ENCODE results near the gene CACNA1F.

Gene CACNA1F

DNA sequence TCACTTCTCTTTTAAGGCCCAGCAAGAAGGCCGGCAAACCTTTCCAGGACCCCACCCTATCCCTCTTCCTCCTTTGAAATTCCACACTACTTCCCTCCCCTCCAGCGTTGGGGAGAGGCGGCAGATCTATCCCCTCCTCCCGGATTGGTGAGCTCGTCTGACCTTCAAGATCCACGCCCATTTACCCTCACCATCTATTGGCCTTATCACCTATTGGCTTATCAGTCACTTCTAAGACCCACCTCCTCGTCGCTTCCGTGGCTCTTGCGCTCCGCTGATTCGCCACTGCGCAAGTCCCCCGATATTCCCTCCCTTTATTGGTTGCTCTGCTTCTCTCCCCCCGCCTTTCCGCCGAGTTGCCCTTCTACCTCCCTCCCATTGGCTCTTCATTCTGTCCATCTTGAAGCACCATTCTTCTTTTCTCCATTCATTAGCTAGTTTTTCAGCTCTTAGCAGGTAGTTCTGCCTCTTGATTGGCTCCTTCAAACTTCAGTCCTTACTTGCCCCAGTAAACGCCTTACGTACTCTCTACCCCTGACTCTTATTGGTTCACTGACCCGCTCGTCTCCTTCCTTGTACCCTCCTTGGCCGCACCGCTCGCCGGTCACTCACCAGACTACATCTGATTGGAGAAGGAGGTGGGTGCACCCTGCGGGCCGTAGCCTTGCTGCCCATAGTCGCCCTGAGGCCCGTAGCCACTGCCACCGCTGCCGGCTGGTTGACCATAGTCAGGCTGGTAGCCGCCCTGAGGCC is 42.1 kb downstream of the CACNA1F start:
- H3K36me3 Mint-ChIP-seq = peaks cover 0 to 2% of the 10 kb centered on the region in 2 donors
- H3K27ac Mint-ChIP-seq = peak overlapping the region; percentile 95
- ATAC-seq (replicated peaks) = peak; percentile 90 to 91
- peak overlapping the region; percentile 92 to 95 for H3K4me3 Mint-ChIP-seq
- DNase-seq = peak; percentile 88
- no peaks in the 10 kb centered on the region for H3K27me3 Mint-ChIP-seq
- no peaks in the 10 kb centered on the region for H3K9me3 Mint-ChIP-seq
- peaks cover 12 to 22% of the 10 kb centered on the region in 2 donors for H3K4me1 Mint-ChIP-seq

GRCh38 chrX:49189606-49190005 is 43.5 kb downstream of the CACNA1F start:
- peak overlapping the region; percentile 92 to 95 for H3K4me3 Mint-ChIP-seq
- H3K4me1 Mint-ChIP-seq = peaks cover 15 to 22% of the 10 kb centered on the region in 2 donors
- peak overlapping the region; percentile 38 for H3K27ac Mint-ChIP-seq
- DNase-seq = no peak
- H3K27me3 Mint-ChIP-seq = no peaks in the 10 kb centered on the region
- ATAC-seq (replicated peaks) = no peak
- H3K9me3 Mint-ChIP-seq = no peaks in the 10 kb centered on the region
- peaks cover 0 to 3% of the 10 kb centered on the region in 2 donors for H3K36me3 Mint-ChIP-seq

DNA sequence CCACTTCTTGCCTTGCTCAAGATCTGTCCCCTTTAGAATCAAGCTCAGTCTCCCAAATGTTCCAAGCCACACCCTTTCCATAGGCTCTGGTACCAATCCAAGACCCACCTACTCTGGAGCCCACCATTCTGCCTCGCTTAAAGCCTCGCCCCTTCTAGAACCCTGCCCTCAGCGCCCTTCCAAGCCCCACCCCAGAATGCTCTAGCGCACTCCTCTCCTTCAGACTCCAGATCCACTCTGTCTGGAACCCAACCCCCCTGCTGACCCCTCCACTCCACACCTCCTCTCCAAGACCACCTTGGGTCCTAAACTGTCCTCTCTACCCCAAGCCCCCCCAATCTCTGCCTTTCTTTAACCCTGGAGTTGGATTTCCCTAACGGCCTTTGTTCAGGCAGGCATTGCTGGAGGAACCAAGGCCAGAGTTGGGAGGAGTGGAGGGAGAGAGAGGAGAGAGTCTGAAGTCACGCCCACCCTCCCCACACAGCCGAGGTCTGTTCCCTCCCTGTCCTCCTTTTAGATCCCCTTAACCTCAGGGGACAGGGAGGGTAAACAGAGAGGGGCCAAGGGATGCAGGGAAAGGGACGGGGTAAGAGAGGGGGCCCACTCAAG is 44.6 kb downstream of the CACNA1F start:
- DNase-seq = no peak
- Mint-ChIP-seq H3K4me3 (no peak overlapping the region), H3K27ac (no peak overlapping the region), H3K27me3 (no peaks in the 10 kb centered on the region), H3K9me3 (no peaks in the 10 kb centered on the region), H3K4me1 (peaks cover 19 to 31% of the 10 kb centered on the region in 2 donors), H3K36me3 (peaks cover 3 to 4% of the 10 kb centered on the region in 2 donors)
- no peak for ATAC-seq (replicated peaks)

GRCh38 chrX:49187526-49187925 is 45.6 kb downstream of the CACNA1F start:
- Mint-ChIP-seq H3K36me3 (peaks cover 5 to 6% of the 10 kb centered on the region in 2 donors), H3K27ac (no peak overlapping the region), H3K4me3 (no peak overlapping the region), H3K4me1 (peaks cover 16 to 31% of the 10 kb centered on the region in 2 donors), H3K9me3 (no peaks in the 10 kb centered on the region), H3K27me3 (no peaks in the 10 kb centered on the region)
- no peak for DNase-seq
- no peak for ATAC-seq (replicated peaks)

DNA sequence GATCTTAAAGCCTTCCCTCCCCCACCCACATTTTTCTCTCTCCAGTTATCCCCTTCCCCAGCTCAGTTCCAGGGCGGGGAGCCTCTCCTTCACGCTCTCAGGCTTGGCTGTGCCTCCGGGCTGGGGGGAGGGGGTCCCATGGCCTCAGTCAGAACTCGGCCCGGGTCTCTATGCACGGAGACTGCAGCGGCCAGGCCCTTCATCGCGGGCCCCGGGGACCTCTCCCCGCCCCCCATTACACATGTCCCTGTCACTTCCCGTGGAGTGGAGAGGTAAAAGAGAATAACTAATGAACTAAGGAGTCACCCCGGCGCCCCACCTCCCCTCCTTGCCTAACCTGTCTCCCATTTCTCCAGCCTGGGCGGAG is 46.1 kb downstream of the CACNA1F start:
- H3K27ac Mint-ChIP-seq = peak overlapping the region; percentile 28
- ATAC-seq (replicated peaks) (no peak), DNase-seq (no peak)
- H3K36me3 Mint-ChIP-seq = peaks cover 10% of the 10 kb centered on the region in 2 donors
- no peaks in the 10 kb centered on the region for H3K9me3 Mint-ChIP-seq
- H3K4me3 Mint-ChIP-seq = peak overlapping the region; percentile 52 to 82
- no peaks in the 10 kb centered on the region for H3K27me3 Mint-ChIP-seq
- peaks cover 16 to 31% of the 10 kb centered on the region in 2 donors for H3K4me1 Mint-ChIP-seq

DNA sequence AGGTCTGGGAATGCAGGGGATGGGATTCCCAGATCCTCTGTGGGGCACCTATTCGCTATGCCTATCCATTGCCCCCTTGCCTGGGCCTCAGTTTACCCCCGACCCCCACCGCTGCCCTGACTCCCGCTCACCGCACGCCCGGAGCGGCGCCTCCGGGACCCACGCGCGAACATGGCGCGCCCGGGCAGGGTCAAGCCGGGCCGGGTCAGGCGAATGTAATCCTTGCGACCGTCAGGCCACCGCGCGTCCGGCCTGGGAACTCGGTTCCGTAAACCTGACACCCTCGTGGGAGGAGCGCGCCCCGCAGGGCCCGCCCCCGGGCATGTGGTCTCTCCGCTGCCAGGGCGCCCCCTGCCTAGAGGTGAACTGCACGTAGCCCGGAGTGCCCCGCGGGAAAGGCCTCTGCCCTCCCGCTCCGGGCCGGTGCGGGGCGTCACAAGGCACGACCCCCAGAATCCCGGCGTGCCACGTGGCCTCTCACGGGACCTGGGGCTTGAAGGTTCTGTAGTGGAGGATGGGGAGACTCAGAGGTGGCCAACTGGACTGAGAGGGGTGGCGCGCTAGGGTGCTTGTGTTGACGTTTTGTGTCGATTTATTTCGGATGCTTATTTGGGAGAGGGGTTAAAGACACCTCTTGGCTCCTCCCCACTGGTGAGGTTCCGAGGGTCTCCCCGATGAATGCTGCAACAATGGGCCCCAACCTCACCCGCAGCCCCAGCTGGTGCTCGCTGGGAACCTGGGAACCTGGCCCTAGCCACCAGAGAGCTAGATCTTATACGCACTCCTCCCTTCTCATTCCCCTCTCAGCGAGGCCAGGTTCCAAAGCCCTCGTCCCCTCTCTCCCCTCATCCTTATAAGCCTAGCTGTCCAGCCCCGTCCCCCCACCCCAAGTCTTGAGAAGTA is 46.8 kb downstream of the CACNA1F start, which contains the start of gene PRICKLE3:
Gene PRICKLE3, minus strand, starts transcription at position 249 of the 903 bp plus-strand sequence. Its CDS starts 76 bp downstream, at position 173.
- H3K27me3 Mint-ChIP-seq = no peaks in the 10 kb centered on the region
- H3K4me3 Mint-ChIP-seq = peak within 1 kb of the TSS; percentile 80 to 82
- no peaks in the 10 kb centered on the region for H3K9me3 Mint-ChIP-seq
- peak; percentile 75 for DNase-seq
- peak within 1 kb of the TSS; percentile 34 for H3K27ac Mint-ChIP-seq
- peaks cover 10% of the 10 kb centered on the region in 2 donors for H3K36me3 Mint-ChIP-seq
- H3K4me1 Mint-ChIP-seq = peaks cover 16 to 31% of the 10 kb centered on the region in 2 donors
- ATAC-seq (replicated peaks) = peak; percentile 30 to 38

DNA sequence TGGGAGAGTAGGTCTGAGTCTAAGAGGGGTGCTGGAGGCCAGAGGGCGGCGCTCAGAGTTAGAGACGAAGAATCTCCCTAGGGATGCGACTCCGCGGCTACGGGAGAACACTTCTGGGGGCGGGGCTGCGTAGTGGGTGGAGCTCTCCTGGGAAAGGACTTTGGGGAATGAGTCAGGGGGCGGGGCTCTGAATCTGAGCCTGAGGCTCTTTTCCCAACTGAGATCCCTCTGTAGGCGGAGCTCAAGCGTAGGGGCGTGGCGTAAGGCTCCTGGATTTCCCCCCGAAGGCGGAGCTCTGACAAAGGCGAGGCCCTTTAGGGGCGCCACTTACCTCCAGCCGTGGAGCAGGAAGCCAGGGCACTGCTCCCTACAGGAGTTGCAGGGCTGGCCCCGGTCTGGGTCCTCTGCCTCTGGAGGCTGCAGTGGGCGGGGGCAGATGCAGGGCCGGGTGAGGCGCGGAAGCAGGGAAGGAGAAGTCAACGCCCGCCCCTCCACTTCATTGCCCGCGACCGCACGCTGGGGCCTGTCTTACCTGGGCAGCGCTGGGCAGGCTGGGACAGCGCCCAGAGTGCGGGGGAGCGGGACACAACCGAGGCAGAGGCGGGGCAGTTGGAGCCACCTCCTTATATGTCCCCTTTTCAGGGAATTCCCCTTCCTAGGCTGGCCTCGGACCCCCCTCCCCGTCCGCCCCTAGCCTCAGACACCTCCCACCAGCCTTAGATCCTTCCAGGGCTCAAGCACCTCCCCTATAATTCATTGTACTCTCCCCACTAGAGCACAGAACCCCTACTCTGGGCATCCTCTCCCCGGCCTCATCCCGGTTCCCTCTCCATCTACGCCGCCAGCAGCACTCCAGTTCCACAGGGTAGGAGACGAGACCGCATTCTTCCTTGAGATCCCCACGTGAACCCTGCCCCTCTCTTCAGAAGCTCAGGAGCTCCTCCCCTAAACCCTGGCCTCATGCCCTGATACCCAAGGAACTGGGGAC is 48.6 kb downstream of the CACNA1F start:
- no peak for DNase-seq
- Mint-ChIP-seq H3K36me3 (peaks cover 16 to 19% of the 10 kb centered on the region in 2 donors), H3K9me3 (no peaks in the 10 kb centered on the region)

GRCh38 chrX:49183701-49184281 is 49.3 kb downstream of the CACNA1F start:
- Mint-ChIP-seq H3K4me3 (peak overlapping the region; percentile 80 to 82), H3K27ac (peak overlapping the region; percentile 39), H3K36me3 (peaks cover 16 to 23% of the 10 kb centered on the region in 2 donors), H3K9me3 (no peaks in the 10 kb centered on the region), H3K27me3 (no peaks in the 10 kb centered on the region), H3K4me1 (peaks cover 13 to 32% of the 10 kb centered on the region in 2 donors)
- ATAC-seq (replicated peaks) (no peak), DNase-seq (no peak)

More for the DNA sequence above, 48.6 kb downstream of the CACNA1F start:
- Mint-ChIP-seq H3K4me1 (peaks cover 13 to 26% of the 10 kb centered on the region in 2 donors), H3K27ac (peak overlapping the region; percentile 84), H3K27me3 (no peaks in the 10 kb centered on the region), H3K4me3 (peak overlapping the region; percentile 80 to 82)
- ATAC-seq (replicated peaks) = peak; percentile 61 to 66

- peaks cover 43 to 44% of the 10 kb centered on the region in 2 donors for H3K36me3 Mint-ChIP-seq
- H3K4me3 Mint-ChIP-seq = no peak overlapping the region
- H3K4me1 Mint-ChIP-seq = peaks cover 22 to 51% of the 10 kb centered on the region in 2 donors
- no peaks in the 10 kb centered on the region for H3K27me3 Mint-ChIP-seq
- ATAC-seq (replicated peaks) = no peak
- peaks cover 0 to 7% of the 10 kb centered on the region in 2 donors for H3K9me3 Mint-ChIP-seq
- H3K27ac Mint-ChIP-seq = peak overlapping the region; percentile 26
- no peak for DNase-seq
Observed at GRCh38 chrX:49179358-49179757, 53.8 kb downstream of the CACNA1F start.

GRCh38 chrX:49178537-49178936 is 54.6 kb downstream of the CACNA1F start:
- no peaks in the 10 kb centered on the region for H3K27me3 Mint-ChIP-seq
- H3K27ac Mint-ChIP-seq = no peak overlapping the region
- peaks cover 0 to 7% of the 10 kb centered on the region in 2 donors for H3K9me3 Mint-ChIP-seq
- ATAC-seq (replicated peaks) (no peak), DNase-seq (no peak)
- peaks cover 20 to 48% of the 10 kb centered on the region in 2 donors for H3K4me1 Mint-ChIP-seq
- H3K4me3 Mint-ChIP-seq = no peak overlapping the region
- H3K36me3 Mint-ChIP-seq = peaks cover 43 to 44% of the 10 kb centered on the region in 2 donors

- no peak for ATAC-seq (replicated peaks)
- peaks cover 0 to 7% of the 10 kb centered on the region in 2 donors for H3K9me3 Mint-ChIP-seq
- H3K27me3 Mint-ChIP-seq = no peaks in the 10 kb centered on the region
- H3K4me1 Mint-ChIP-seq = peaks cover 20 to 52% of the 10 kb centered on the region in 2 donors
- H3K4me3 Mint-ChIP-seq = no peak overlapping the region
- H3K36me3 Mint-ChIP-seq = peaks cover 43 to 47% of the 10 kb centered on the region in 2 donors
- no peak for DNase-seq
- no peak overlapping the region for H3K27ac Mint-ChIP-seq
Observed at GRCh38 chrX:49177873-49178480, 55.2 kb downstream of the CACNA1F start.

DNA sequence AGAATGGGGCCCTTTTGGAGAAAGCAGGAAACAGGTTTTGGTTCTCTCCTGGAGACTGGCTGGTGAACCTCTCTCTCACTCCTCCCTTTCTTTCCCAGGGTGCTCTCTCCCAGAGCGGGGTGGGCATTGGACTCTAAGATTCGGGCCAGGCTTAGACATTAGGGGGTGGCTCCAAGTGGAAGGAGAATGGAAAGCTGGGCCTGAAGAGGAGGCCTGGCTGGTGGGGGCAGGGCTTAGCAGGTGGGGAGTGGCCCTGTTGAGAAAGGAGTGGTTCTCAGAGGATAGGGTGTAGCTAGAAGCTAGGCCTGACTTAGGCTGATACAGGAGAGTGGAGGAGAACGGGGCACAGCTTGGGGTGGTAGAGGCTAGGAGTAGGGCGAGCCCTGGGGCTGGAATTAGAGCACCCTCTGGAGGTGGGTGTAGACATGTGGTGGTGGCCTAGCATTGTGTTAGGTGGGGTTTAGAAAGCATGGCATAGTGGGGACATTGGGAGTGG is 55.8 kb downstream of the CACNA1F start:
- ATAC-seq (replicated peaks) (peak; percentile 10 to 21), DNase-seq (no peak)
- peaks cover 39 to 44% of the 10 kb centered on the region in 2 donors for H3K36me3 Mint-ChIP-seq
- no peak overlapping the region for H3K4me3 Mint-ChIP-seq
- H3K27me3 Mint-ChIP-seq = no peaks in the 10 kb centered on the region
- H3K9me3 Mint-ChIP-seq = peaks cover 0 to 7% of the 10 kb centered on the region in 2 donors
- peaks cover 20 to 56% of the 10 kb centered on the region in 2 donors for H3K4me1 Mint-ChIP-seq
- H3K27ac Mint-ChIP-seq = no peak overlapping the region

Measured in stimulated activated naive B cell treated with anti-CD40 and anti-IgM and Interleukin-4, amounts not matched to agents 10 μg/mL and 1 μg/mL and 100 μg/mL, for 72 hours (primary cell).